HCT116 (cell line): ENCODE results near the gene HOXA13. TPM values are rescaled to one million over a fixed set of nuclear protein-coding genes. Genes with fewer than 3 reads are reported as not detected.
A peak's percentile ranks its signal among the peaks of the same experiment; 100 is the strongest.

ENCODE experiments used
- ATAC-seq: fragments of 200-7000 bp; cut with Tn5 transposase; 2 replicates; pipeline ENCODE4 v1.9.1; 2020; ENCODE audit warnings: mild to moderate bottlenecking, moderate library complexity
- BruUV-seq: library from RNA; stranded (reverse); fragments of 400-500 nt; replicated peaks from 2 replicates; lab custom pipeline; 2021; lab: Mats Ljungman, UMichigan
- CTCF ChIA-PET: fragments of 300-600 bp; sonication (Branson Sonifier 250); formaldehyde crosslinking; loops from one replicate; lab custom pipeline; 2021; ENCODE audit warnings: antibody characterized with exemption; lab: Charles Lee
- POLR2A ChIA-PET: fragments of 300-600, 350-600 bp; sonication (Branson Sonifier 250); formaldehyde crosslinking; loops from one replicate; lab custom pipeline; 2021; ENCODE audit warnings: antibody characterized with exemption; lab: Charles Lee
- RAD21 ChIA-PET, 2 experiments: fragments of 300-600 bp; sonication (Branson Sonifier 250); formaldehyde crosslinking; loops; one replicate each; lab custom pipeline; 2023; ENCODE audit warnings: low total read pairs in 2 of 2; ENCODE audit not compliant: uncharacterized antibody in 2 of 2, unreplicated experiment in 2 of 2, low non-redundant PET in 1 of 2; lab: Charles Lee
- DNase-seq: peaks from one replicate; pipeline ENCODE4 v3.0.0-alpha.2; 2010; ENCODE audit warnings: low read depth, low spot score
- H2AFZ ChIP-seq: fragments of 200-600 bp; shearing (Covaris generic), sonication (generic); 2 replicates; pipeline ENCODE4 v1.6.1; 2017; ENCODE audit warnings: low read depth, mixed run types, mixed read lengths, antibody characterized with exemption, low read length; ENCODE audit not compliant: poor library complexity, severe bottlenecking
- H3K27ac ChIP-seq: 2 replicates; pipeline ENCODE4 v1.5.1; 2012; ENCODE audit warnings: low read depth, low read length
- H3K27me3 ChIP-seq: fragments of 200-600 bp; sonication (generic); 2 replicates; pipeline ENCODE4 v1.6.1; 2016; ENCODE audit warnings: mixed run types, low read length, mixed read lengths; ENCODE audit not compliant: insufficient read depth
- H3K36me3 ChIP-seq, 2 experiments: fragments of 200-500 bp in 1 of 2; fragments of 200-600 bp in 1 of 2; sonication (Bioruptor generic) in 1 of 2; sonication (generic) in 1 of 2; 2 replicates each; pipeline versions ENCODE4 v1.5.1 to v1.6.1; 2014 to 2016; ENCODE audit warnings: low read length in 2 of 2, inconsistent platforms in 1 of 2, mixed read lengths in 1 of 2, mixed run types in 1 of 2; ENCODE audit not compliant: insufficient read depth in 2 of 2, control insufficient read depth in 1 of 2
- H3K4me1 ChIP-seq, 2 experiments: fragments of 200-600 bp in 1 of 2; sonication (generic) in 1 of 2; 2 replicates each; pipeline versions ENCODE4 v1.5.1 to v1.6.1; 2012 to 2017; ENCODE audit warnings: low read length in 2 of 2, inconsistent platforms in 1 of 2, mild to moderate bottlenecking in 1 of 2, mixed read lengths in 1 of 2, mixed run types in 1 of 2, moderate library complexity in 1 of 2; ENCODE audit not compliant: insufficient read depth in 2 of 2, control insufficient read depth in 1 of 2
- H3K4me2 ChIP-seq: fragments of 200-600 bp; sonication (generic); 2 replicates; pipeline ENCODE4 v1.6.1; 2017; ENCODE audit warnings: mixed run types, low read length, mixed read lengths
- H3K4me3 ChIP-seq, 2 experiments: fragments of 200-600 bp in 1 of 2; sonication (generic) in 1 of 2; replicated peaks in 1 of 2; 2 replicates each; pipeline ENCODE4 v1.5.1; 2011 to 2016; ENCODE audit warnings: low read length in 2 of 2, control low read depth in 1 of 2, low read depth in 1 of 2, mild to moderate bottlenecking in 1 of 2, mixed read lengths in 1 of 2, mixed run types in 1 of 2
- H3K79me2 ChIP-seq: fragments of 200-600 bp; sonication (generic); 2 replicates; pipeline ENCODE4 v1.6.1; 2017; ENCODE audit warnings: mild to moderate bottlenecking, mixed run types, low read length, moderate library complexity, mixed read lengths; ENCODE audit not compliant: insufficient read depth
- H3K9ac ChIP-seq: fragments of 200-600 bp; sonication (generic); 2 replicates; pipeline ENCODE4 v1.6.1; 2016; ENCODE audit warnings: low read length, mixed read lengths
- H3K9me2 ChIP-seq: fragments of 200-600 bp; sonication (generic), shearing (Covaris generic); 2 replicates; pipeline ENCODE4 v1.6.1; 2017; ENCODE audit warnings: mixed run types, mild to moderate bottlenecking, moderate library complexity; ENCODE audit not compliant: insufficient read depth
- H3K9me3 ChIP-seq, 2 experiments: fragments of 200-500 bp in 1 of 2; fragments of 200-600 bp in 1 of 2; sonication (Bioruptor generic) in 1 of 2; sonication (generic) in 1 of 2; 2 replicates each; pipeline ENCODE4 v1.6.1; 2014 to 2017; ENCODE audit warnings: low read length in 2 of 2, mixed read lengths in 2 of 2, inconsistent platforms in 1 of 2, low read depth in 1 of 2, mild to moderate bottlenecking in 1 of 2, mixed run types in 1 of 2, moderate library complexity in 1 of 2; ENCODE audit not compliant: control insufficient read depth in 1 of 2, insufficient read depth in 1 of 2
- H4K20me1 ChIP-seq: fragments of 200-600 bp; sonication (generic), shearing (Covaris generic); 2 replicates; pipeline ENCODE4 v1.6.1; 2017; ENCODE audit warnings: mixed run types, mild to moderate bottlenecking, moderate library complexity; ENCODE audit not compliant: insufficient read depth
- EGR1 ChIP-seq: IDR thresholded peaks from 2 replicates; pipeline ENCODE4 v1.6.1; 2012; ENCODE audit warnings: low read depth
- ELF1 ChIP-seq: IDR thresholded peaks from 2 replicates; pipeline ENCODE4 v1.6.1; 2012; ENCODE audit warnings: low read depth, borderline replicate concordance
- FOSL1 ChIP-seq: IDR thresholded peaks from 2 replicates; pipeline ENCODE4 v1.6.1; 2012; ENCODE audit warnings: low read depth
- POLR2A ChIP-seq: IDR thresholded peaks from 2 replicates; pipeline ENCODE4 v1.7.0; 2011; ENCODE audit warnings: borderline replicate concordance; ENCODE audit not compliant: insufficient read depth, insufficient read length; ENCODE audit errors: extremely low read depth
- POLR2AphosphoS5 ChIP-seq: IDR thresholded peaks from 2 replicates; pipeline ENCODE4 v1.6.1; 2011; ENCODE audit warnings: mild to moderate bottlenecking, low read depth, low read length, moderate library complexity
- RAD21 ChIP-seq: IDR thresholded peaks from 2 replicates; pipeline ENCODE4 v1.6.1; 2012; ENCODE audit warnings: low read depth, mild to moderate bottlenecking
- SIN3A ChIP-seq: IDR thresholded peaks from 2 replicates; pipeline ENCODE4 v1.6.1; 2012; ENCODE audit warnings: low read depth
- SP1 ChIP-seq: IDR thresholded peaks from 2 replicates; pipeline ENCODE4 v1.6.1; 2012; ENCODE audit warnings: low read depth
- YY1 ChIP-seq: IDR thresholded peaks from 2 replicates; pipeline ENCODE4 v1.6.1; 2011; ENCODE audit warnings: low read length, low read depth, moderate library complexity, mild to moderate bottlenecking; ENCODE audit not compliant: insufficient replicate concordance; ENCODE audit errors: extremely low read depth
- ZFX ChIP-seq: fragments of 450-650 bp; IDR thresholded peaks from 2 replicates; pipeline ENCODE4 v1.6.1; 2017
- ZNF274 ChIP-seq: fragments of 200-500 bp; sonication (Bioruptor generic); IDR thresholded peaks from 2 replicates; pipeline ENCODE4 v1.6.1; 2014; ENCODE audit warnings: mild to moderate bottlenecking, low read depth, low read length, inconsistent platforms
- intact Hi-C: fragments of 100-400 bp; cut with micrococcal nuclease; formaldehyde crosslinking; loops from 2 replicates; pipeline ENCODE4 v1.10.0; 2022
- total RNA-seq: library from RNA; stranded (reverse); gene quantifications from one replicate; pipeline ENCODE4 v1.2.1, GENCODE V29; 2021; ENCODE audit not compliant: unreplicated experiment
- TF ChIP-seq, protein P1 (sequence below): IDR thresholded peaks from 2 replicates; pipeline ENCODE4 v1.6.1; 2011; ENCODE audit warnings: mild to moderate bottlenecking, low read length, moderate library complexity; ENCODE audit not compliant: insufficient replicate concordance; ENCODE audit errors: extremely low read depth

HOXA13 gene
- total RNA-seq, 1 experiment from 2014 or later = 3.6 TPM

DNA sequence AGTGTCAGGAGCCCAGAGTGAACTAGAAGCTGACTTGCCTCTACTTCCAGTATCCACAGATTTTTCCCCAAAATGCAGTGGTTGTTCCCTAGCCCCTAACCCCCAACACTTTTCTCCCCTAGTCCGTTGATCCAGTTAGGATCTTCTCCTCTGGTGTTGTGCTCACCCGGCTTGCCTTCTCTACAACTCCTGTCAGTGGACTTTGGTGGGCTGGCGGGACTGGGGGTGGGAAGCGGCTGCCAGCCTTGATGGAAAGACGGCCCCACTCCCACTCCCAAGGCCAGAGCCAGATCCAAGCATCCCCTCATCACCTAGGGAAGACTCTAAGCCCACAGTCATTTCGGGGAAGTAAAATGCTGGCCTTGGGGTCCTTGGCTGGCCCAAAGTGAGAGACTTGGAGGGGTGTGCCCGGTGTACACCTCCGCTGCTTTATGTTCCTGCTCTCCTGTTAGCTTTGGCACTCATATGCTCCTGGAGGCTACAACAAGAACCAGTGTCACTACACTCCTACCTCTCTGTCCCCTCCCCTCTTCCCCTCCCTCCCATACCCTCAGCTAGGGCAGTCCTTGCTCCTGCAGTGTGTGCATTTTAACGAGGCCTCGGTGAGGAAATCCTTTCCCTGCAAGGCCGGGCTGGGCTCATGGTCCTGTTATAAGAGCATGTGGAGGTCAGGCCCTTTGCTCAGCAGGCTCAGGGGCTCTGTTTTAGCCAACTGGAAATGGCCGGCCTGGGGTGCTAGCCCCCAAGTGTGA, 24.8 kb downstream of the HOXA13 start:
- no peak overlapping the region for H3K27ac ChIP-seq
- peak overlapping the region; percentile 89 for H3K9ac ChIP-seq
- H3K4me2 ChIP-seq = peak overlapping the region; percentile 97
- intact Hi-C loops = no loop called here
- peaks cover 48% of the 10 kb centered on the region for H3K79me2 ChIP-seq
- no peaks in the 10 kb centered on the region for H3K9me2 ChIP-seq
- ATAC-seq = no peak
- H3K36me3 ChIP-seq = no peaks in the 10 kb centered on the region
- RAD21 ChIA-PET = no interaction called here
- H3K9me3 ChIP-seq = no peaks in the 10 kb centered on the region
- H4K20me1 ChIP-seq = no peaks in the 10 kb centered on the region
- TF ChIP-seq ZFX = no peak
- TF ChIP-seq ELF1 = no peak
- TF ChIP-seq SP1 = no peak
- no peak for TF ChIP-seq EGR1
- TF ChIP-seq FOSL1 = no peak
- TF ChIP-seq POLR2AphosphoS5 = no peak
- no peaks in the 10 kb centered on the region for H3K27me3 ChIP-seq
- DNase-seq = no peak
- no TSS peak for BruUV-seq
- H3K4me1 ChIP-seq = peaks cover 33 to 58% of the 10 kb centered on the region in 2 experiments
- H2AFZ ChIP-seq = no peak overlapping the region
- CTCF ChIA-PET = no interaction called here
- H3K4me3 ChIP-seq = no peak overlapping the region; a peak in 1 of 4 replicates
- POLR2A ChIA-PET = interaction anchor here (2.2 kb wide), 1 partner anchor 10 kb away, joined by 7 read pairs; the partner anchor contains the start of gene HOXA11

DNA sequence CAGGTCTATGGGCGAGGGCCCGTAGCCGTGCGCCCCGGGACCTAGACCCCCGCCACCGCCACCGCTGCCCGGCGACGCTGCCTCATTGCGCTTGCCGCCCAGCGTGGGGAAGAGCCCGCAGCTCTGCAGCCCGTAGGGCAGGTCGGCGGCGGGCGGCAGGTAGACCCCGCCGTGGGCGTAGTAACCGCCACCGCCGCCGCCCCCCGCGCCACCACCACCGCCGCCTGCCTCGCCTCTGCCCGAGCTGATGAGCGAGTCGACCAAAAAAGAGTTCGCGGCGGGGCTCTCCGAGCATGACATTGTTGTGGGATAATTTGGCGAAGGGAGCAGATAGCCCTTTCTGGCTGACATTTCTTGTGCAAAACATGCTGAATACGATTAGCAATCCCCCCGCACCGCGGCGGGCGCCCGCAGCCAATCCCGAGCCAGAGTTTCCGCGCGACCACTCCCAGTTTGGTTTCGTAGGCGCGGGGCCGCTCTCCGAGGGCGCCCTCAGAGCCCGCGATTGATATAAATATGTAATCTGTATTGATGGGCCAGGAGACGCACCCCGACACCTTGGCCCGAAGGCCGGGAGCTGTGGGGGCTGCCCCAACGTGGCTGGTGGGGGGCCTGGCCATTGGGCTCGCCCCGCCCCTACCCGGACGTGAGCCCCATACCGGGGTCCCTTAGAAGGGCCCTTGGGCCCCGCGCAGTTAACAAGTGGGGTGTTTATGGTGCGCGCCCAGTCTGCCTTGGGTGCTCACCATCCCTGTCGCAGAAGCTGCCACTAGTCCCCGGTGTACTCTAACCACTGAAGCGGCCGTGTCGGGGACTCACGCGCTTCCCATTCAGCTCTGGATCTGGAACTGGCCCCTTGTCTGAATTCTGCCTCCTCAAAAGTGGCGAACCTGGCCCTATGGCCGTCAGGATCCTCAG, 25.7 kb downstream of the HOXA13 start, which contains the start of gene HOXA10:
Gene HOXA10 (minus strand): TSS at position 365 of the 918 bp plus-strand sequence. CDS start 14 bp downstream, at position 351.
- TF ChIP-seq RAD21 (no peak), SIN3A (no peak), ELF1 (no peak), ZNF274 (no peak), YY1 (no peak), ZFX (no peak), POLR2AphosphoS5 (0 out of 2 replicates have a peak, but pooled peaks have one; percentile 38), POLR2A (peak; percentile 22)
- TF ChIP-seq, protein P1, sequence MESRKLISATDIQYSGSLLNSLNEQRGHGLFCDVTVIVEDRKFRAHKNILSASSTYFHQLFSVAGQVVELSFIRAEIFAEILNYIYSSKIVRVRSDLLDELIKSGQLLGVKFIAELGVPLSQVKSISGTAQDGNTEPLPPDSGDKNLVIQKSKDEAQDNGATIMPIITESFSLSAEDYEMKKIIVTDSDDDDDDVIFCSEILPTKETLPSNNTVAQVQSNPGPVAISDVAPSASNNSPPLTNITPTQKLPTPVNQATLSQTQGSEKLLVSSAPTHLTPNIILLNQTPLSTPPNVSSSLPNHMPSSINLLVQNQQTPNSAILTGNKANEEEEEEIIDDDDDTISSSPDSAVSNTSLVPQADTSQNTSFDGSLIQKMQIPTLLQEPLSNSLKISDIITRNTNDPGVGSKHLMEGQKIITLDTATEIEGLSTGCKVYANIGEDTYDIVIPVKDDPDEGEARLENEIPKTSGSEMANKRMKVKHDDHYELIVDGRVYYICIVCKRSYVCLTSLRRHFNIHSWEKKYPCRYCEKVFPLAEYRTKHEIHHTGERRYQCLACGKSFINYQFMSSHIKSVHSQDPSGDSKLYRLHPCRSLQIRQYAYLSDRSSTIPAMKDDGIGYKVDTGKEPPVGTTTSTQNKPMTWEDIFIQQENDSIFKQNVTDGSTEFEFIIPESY = no peak
- no peaks in the 10 kb centered on the region for H4K20me1 ChIP-seq
- peaks cover 56% of the 10 kb centered on the region for H3K79me2 ChIP-seq
- peak; percentile 31 for ATAC-seq
- no peak within 1 kb of the TSS for H2AFZ ChIP-seq
- ChIA-PET RAD21 (no interaction called here), CTCF (no interaction called here), POLR2A (interaction anchor here (2.2 kb wide), 1 partner anchor 11 kb away, joined by 7 read pairs; the partner anchor contains the start of gene HOXA11)
- H3K4me2 ChIP-seq = peak within 1 kb of the TSS; percentile 97
- no peak for DNase-seq
- H3K27ac ChIP-seq = peak within 1 kb of the TSS; percentile 91
- no TSS peak for BruUV-seq
- H3K27me3 ChIP-seq = no peaks in the 10 kb centered on the region
- H3K9me2 ChIP-seq = no peaks in the 10 kb centered on the region
- H3K9me3 ChIP-seq = no peaks in the 10 kb centered on the region
- peak within 1 kb of the TSS; percentile 66 to 77 for H3K4me3 ChIP-seq
- intact Hi-C loops = no loop called here
- H3K9ac ChIP-seq = peak within 1 kb of the TSS; percentile 89
- no peaks in the 10 kb centered on the region for H3K36me3 ChIP-seq
- H3K4me1 ChIP-seq = peaks cover 29 to 50% of the 10 kb centered on the region in 2 experiments
